ENCODE results near the gene TMEM41B. TPM values are rescaled to one million over a fixed set of nuclear protein-coding genes. Genes with fewer than 3 reads are reported as not detected.

Gene TMEM41B, protein sequence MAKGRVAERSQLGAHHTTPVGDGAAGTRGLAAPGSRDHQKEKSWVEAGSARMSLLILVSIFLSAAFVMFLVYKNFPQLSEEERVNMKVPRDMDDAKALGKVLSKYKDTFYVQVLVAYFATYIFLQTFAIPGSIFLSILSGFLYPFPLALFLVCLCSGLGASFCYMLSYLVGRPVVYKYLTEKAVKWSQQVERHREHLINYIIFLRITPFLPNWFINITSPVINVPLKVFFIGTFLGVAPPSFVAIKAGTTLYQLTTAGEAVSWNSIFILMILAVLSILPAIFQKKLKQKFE
- total RNA-seq: 27.2 and 37.1 TPM in 2 replicates

GRCh38 chr11:9314291-9315077, at the start of gene TMEM41B:
TMEM41B (minus strand) TSS chr11:9314593; CDS start chr11:9314441, 152 bp downstream.

GRCh38 chr11:9265211-9266131, 48.9 kb downstream of the TMEM41B start, which contains the start of gene DENND5A:
DENND5A (minus strand) TSS chr11:9265350; CDS start chr11:9265069, 281 bp downstream.

Small RNA genes lying within 50 kb of the gene (small RNA-seq; reads per million reads assigned to genes)
- gene RF00017: not detected

Other genes with a start within 250 kb of the TMEM41B start
- gene SCUBE2, start 223.0 kb downstream of the TMEM41B start, total RNA-seq: 0.20 and 0.73 TPM in 2 replicates
- gene DENND5A, start 49.2 kb downstream of the TMEM41B start, total RNA-seq: 152 and 157 TPM in 2 replicates
- 211 and 239 TPM in 2 replicates for gene IPO7, start 70.1 kb upstream of the TMEM41B start, total RNA-seq
- 21.3 and 26.6 TPM in 2 replicates for gene ZNF143, start 146.4 kb upstream of the TMEM41B start, total RNA-seq